H9 (cell line): Measurements from ENCODE around the gene GRID2. TPM values are rescaled to one million over a fixed set of nuclear protein-coding genes. Genes with fewer than 3 reads are reported as not detected.

Experiments
- DNase-seq: peaks from one replicate; pipeline ENCODE4 v3.0.0-alpha.2; 2017
- H2AFZ ChIP-seq: one replicate; pipeline ENCODE4 v1.6.1; 2013; ENCODE audit warnings: mild to moderate bottlenecking, low read length, control low read depth, moderate library complexity
- H2AK5ac ChIP-seq: 2 replicates; pipeline ENCODE4 v1.6.1; 2013; ENCODE audit warnings: low read length, control low read depth, mixed read lengths; ENCODE audit not compliant: insufficient read length
- H2BK120ac ChIP-seq: one replicate; pipeline ENCODE4 v1.6.1; 2013; ENCODE audit warnings: low read depth, mild to moderate bottlenecking, low read length, control low read depth, inconsistent platforms; ENCODE audit not compliant: poor library complexity, severe bottlenecking
- H2BK12ac ChIP-seq: 2 replicates; pipeline ENCODE4 v1.6.1; 2013; ENCODE audit warnings: low read length, control low read depth, mixed read lengths, low read depth; ENCODE audit not compliant: insufficient read length
- H2BK15ac ChIP-seq: 2 replicates; pipeline ENCODE4 v1.6.1; 2013; ENCODE audit warnings: low read depth, low read length, control low read depth
- H2BK20ac ChIP-seq: one replicate; pipeline ENCODE4 v1.6.1; 2013; ENCODE audit warnings: low read depth, mild to moderate bottlenecking, low read length, control low read depth, inconsistent platforms; ENCODE audit not compliant: poor library complexity, severe bottlenecking
- H2BK5ac ChIP-seq: 2 replicates; pipeline ENCODE4 v1.6.1; 2013; ENCODE audit warnings: low read length, control low read depth, mixed read lengths; ENCODE audit not compliant: insufficient read length
- H3K14ac ChIP-seq: 2 replicates; pipeline ENCODE4 v1.6.1; 2013; ENCODE audit warnings: low read length, control low read depth; ENCODE audit not compliant: insufficient read depth
- H3K18ac ChIP-seq: 2 replicates; pipeline ENCODE4 v1.6.1; 2013; ENCODE audit warnings: low read depth, mild to moderate bottlenecking, mixed read lengths, low read length, control low read depth; ENCODE audit not compliant: insufficient read length
- H3K23ac ChIP-seq: 2 replicates; pipeline ENCODE4 v1.6.1; 2013; ENCODE audit warnings: low read length, control low read depth, mixed read lengths, low read depth; ENCODE audit not compliant: insufficient read length
- H3K23me2 ChIP-seq: 2 replicates; pipeline ENCODE4 v1.6.1; 2013; ENCODE audit warnings: low read depth, mild to moderate bottlenecking, mixed read lengths, low read length, control low read depth; ENCODE audit not compliant: insufficient read length, poor library complexity, severe bottlenecking
- H3K27ac ChIP-seq: 2 replicates; pipeline ENCODE4 v1.5.1; 2013; ENCODE audit warnings: low read length, control low read depth, mixed read lengths, low read depth; ENCODE audit not compliant: insufficient read length
- H3K27me3 ChIP-seq: 2 replicates; pipeline ENCODE4 v1.6.1; 2013; ENCODE audit warnings: low read length, control low read depth, inconsistent platforms; ENCODE audit not compliant: insufficient read depth
- H3K4ac ChIP-seq: 2 replicates; pipeline ENCODE4 v1.6.1; 2013; ENCODE audit warnings: low read depth, mild to moderate bottlenecking, control low read depth, inconsistent platforms, low read length, moderate library complexity
- H3K4me1 ChIP-seq: 2 replicates; pipeline ENCODE4 v1.6.1; 2013; ENCODE audit warnings: low read length, control low read depth, inconsistent platforms; ENCODE audit not compliant: insufficient read depth
- H3K4me2 ChIP-seq: 2 replicates; pipeline ENCODE4 v1.6.1; 2013; ENCODE audit warnings: low read length, control low read depth, mixed read lengths; ENCODE audit not compliant: insufficient read length, insufficient read depth
- H3K56ac ChIP-seq: 2 replicates; pipeline ENCODE4 v1.6.1; 2013; ENCODE audit warnings: low read depth, mild to moderate bottlenecking, mixed read lengths, low read length, control low read depth; ENCODE audit not compliant: insufficient read length
- H3K79me1 ChIP-seq: 2 replicates; pipeline ENCODE4 v1.6.1; 2013; ENCODE audit warnings: low read depth, mild to moderate bottlenecking, moderate library complexity, low read length, control low read depth, inconsistent platforms; ENCODE audit not compliant: insufficient read depth, poor library complexity, severe bottlenecking
- H3K79me2 ChIP-seq: 2 replicates; pipeline ENCODE4 v1.6.1; 2013; ENCODE audit warnings: low read length, control low read depth, inconsistent platforms; ENCODE audit not compliant: insufficient read depth
- H3K9ac ChIP-seq: 2 replicates; pipeline ENCODE4 v1.6.1; 2013; ENCODE audit warnings: low read length, control low read depth, mixed read lengths; ENCODE audit not compliant: insufficient read length; ENCODE audit errors: extremely low read depth
- H3K9me3 ChIP-seq: one replicate; pipeline ENCODE4 v1.6.1; 2013; ENCODE audit warnings: low read depth, low read length, inconsistent platforms; ENCODE audit not compliant: control insufficient read depth
- H3T11ph ChIP-seq: one replicate; pipeline ENCODE4 v1.6.1; 2013; ENCODE audit warnings: mild to moderate bottlenecking, low read length, control low read depth, inconsistent platforms
- H4K20me1 ChIP-seq: one replicate; pipeline ENCODE4 v1.6.1; 2013; ENCODE audit not compliant: control insufficient read depth, insufficient read length, insufficient read depth
- H4K5ac ChIP-seq: 2 replicates; pipeline ENCODE4 v1.6.1; 2013; ENCODE audit warnings: low read depth, mild to moderate bottlenecking, mixed read lengths, low read length, control low read depth; ENCODE audit not compliant: insufficient read length
- H4K8ac ChIP-seq: replicated peaks from 2 replicates; pipeline ENCODE4 v1.6.1; 2013; ENCODE audit warnings: low read length, control low read depth, mixed read lengths, low read depth; ENCODE audit not compliant: insufficient read length
- H4K91ac ChIP-seq: 2 replicates; pipeline ENCODE4 v1.6.1; 2013; ENCODE audit warnings: low read depth, mild to moderate bottlenecking, moderate library complexity, mixed read lengths, low read length, control low read depth; ENCODE audit not compliant: insufficient read length
- H3K27ac Mint-ChIP-seq, 3 experiments: 2 replicates in 2 of 3; 3 replicates in 1 of 3; pipeline ENCODE4 v1.8.0; 2020 to 2021; ENCODE audit warnings: mixed read lengths in 3 of 3, mild to moderate bottlenecking in 1 of 3, moderate library complexity in 1 of 3
- H3K27me3 Mint-ChIP-seq: 2 replicates; pipeline ENCODE4 v1.8.0; 2021; ENCODE audit warnings: low read depth, mild to moderate bottlenecking, moderate library complexity, mixed read lengths
- H3K36me3 Mint-ChIP-seq, 3 experiments: 2 replicates in 2 of 3; 3 replicates in 1 of 3; pipeline ENCODE4 v1.8.0; 2020 to 2021; ENCODE audit warnings: low read depth in 3 of 3, mixed read lengths in 3 of 3; ENCODE audit not compliant: insufficient read depth in 1 of 3
- H3K4me1 Mint-ChIP-seq, 2 experiments: 2 replicates each; pipeline ENCODE4 v1.8.0; 2020; ENCODE audit warnings: mixed read lengths in 2 of 2
- H3K4me3 Mint-ChIP-seq, 2 experiments: 2 replicates in 1 of 2; 3 replicates in 1 of 2; pipeline ENCODE4 v1.8.0; 2020 to 2021; ENCODE audit warnings: mild to moderate bottlenecking in 2 of 2, mixed read lengths in 2 of 2, moderate library complexity in 1 of 2
- H3K9me3 Mint-ChIP-seq, 2 experiments: 2 replicates in 1 of 2; 3 replicates in 1 of 2; pipeline ENCODE4 v1.8.0; 2020; ENCODE audit warnings: mild to moderate bottlenecking in 2 of 2, mixed read lengths in 2 of 2, moderate library complexity in 1 of 2
- WGBS: extraction: QIAGEN DNeasy Blood & Tissue Kit; methylation state at CpG from one replicate; pipeline ENCODE4 v1.1.7; 2013; ENCODE audit warnings: missing lambda C conversion rate, low lambda C conversion rate, mixed read lengths; ENCODE audit not compliant: insufficient read length; ENCODE audit errors: extremely low coverage; 5-methylcytosine and 5-hydroxymethylcytosine counted together
- total RNA-seq: library from RNA; stranded (reverse); gene quantifications from 2 replicates; pipeline ENCODE4 v1.2.1, GENCODE V29; 2021
- TF ChIP-seq, protein P1 (sequence below): fragments of 200-600 bp; sonication (generic); conservative IDR thresholded peaks from 3 replicates; pipeline ENCODE4 v1.8.0; 2021; ENCODE audit warnings: antibody characterized with exemption, mild to moderate bottlenecking

The GRID2 gene
- total RNA-seq, 1 experiment from 2014 or later = 21.8 TPM

DNA sequence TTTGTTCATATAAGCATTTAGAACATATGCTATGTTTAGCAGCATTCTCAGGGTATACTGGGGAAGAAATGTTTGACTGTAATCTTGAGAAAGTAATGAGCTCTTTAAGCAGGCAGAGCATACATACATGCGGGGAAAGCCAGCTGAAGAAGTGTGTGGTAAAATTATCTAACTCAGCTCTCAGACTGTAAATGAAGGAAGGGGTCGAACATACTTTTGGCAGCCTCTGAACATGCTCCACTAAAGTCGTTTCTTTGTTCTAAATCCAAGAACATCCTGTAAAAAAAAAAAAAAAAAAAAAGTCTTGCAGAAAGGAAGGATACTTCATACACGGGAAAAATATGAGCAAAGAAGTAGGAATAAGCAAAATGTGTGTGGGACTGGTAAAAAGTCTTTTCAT lies 224.8 kb downstream of the GRID2 start:
- Histone ChIP-seq H3K23ac (no peak overlapping the region), H3K4me1 (peaks cover 5% of the 10 kb centered on the region; the same call in 1 of the 2 replicates), H2AFZ (no peak overlapping the region), H4K20me1 (no peaks in the 10 kb centered on the region), H3K9ac (no peak overlapping the region), H3K23me2 (no peaks in the 10 kb centered on the region), H3K9me3 (no peaks in the 10 kb centered on the region), H2BK20ac (no peak overlapping the region), H3K18ac (no peak overlapping the region), H4K5ac (no peak overlapping the region), H3K27ac (no peak overlapping the region), H2BK120ac (no peak overlapping the region), H3K79me2 (peaks cover 1% of the 10 kb centered on the region; the same call in 1 of the 2 replicates), H3K4me2 (no peak overlapping the region), H3T11ph (no peak overlapping the region), H2BK12ac (no peak overlapping the region), H4K91ac (no peak overlapping the region), H3K27me3 (no peaks in the 10 kb centered on the region), H3K56ac (no peak overlapping the region), H2BK15ac (no peak overlapping the region), H4K8ac (no peak overlapping the region), H3K14ac (no peak overlapping the region), H2AK5ac (no peak overlapping the region), H3K4ac (no peak overlapping the region), H2BK5ac (no peak overlapping the region), H3K79me1 (no peaks in the 10 kb centered on the region)
- peaks cover 17 to 18% of the 10 kb centered on the region in 2 experiments for H3K4me1 Mint-ChIP-seq
- H3K27ac Mint-ChIP-seq = peak overlapping the region in 2 of 3 experiments; percentile 54 to 76; a peak in 4 of 7 replicates
- TF ChIP-seq, protein P1, sequence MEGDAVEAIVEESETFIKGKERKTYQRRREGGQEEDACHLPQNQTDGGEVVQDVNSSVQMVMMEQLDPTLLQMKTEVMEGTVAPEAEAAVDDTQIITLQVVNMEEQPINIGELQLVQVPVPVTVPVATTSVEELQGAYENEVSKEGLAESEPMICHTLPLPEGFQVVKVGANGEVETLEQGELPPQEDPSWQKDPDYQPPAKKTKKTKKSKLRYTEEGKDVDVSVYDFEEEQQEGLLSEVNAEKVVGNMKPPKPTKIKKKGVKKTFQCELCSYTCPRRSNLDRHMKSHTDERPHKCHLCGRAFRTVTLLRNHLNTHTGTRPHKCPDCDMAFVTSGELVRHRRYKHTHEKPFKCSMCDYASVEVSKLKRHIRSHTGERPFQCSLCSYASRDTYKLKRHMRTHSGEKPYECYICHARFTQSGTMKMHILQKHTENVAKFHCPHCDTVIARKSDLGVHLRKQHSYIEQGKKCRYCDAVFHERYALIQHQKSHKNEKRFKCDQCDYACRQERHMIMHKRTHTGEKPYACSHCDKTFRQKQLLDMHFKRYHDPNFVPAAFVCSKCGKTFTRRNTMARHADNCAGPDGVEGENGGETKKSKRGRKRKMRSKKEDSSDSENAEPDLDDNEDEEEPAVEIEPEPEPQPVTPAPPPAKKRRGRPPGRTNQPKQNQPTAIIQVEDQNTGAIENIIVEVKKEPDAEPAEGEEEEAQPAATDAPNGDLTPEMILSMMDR = no peak
- no peaks in the 10 kb centered on the region; a peak in 2 of 7 replicates for H3K36me3 Mint-ChIP-seq
- WGBS = no CpG with 5 or more reads among the region's 4 CpGs
- H3K4me3 Mint-ChIP-seq = no peak overlapping the region
- no peaks in the 10 kb centered on the region for H3K9me3 Mint-ChIP-seq
- DNase-seq = no peak
- H3K27me3 Mint-ChIP-seq = no peaks in the 10 kb centered on the region
